Cardiac muscle cell (in vitro differentiated cells and primary cell): ENCODE measurements around the gene SNAI1. TPM values are rescaled to one million over a fixed set of nuclear protein-coding genes. Genes with fewer than 3 reads are reported as not detected.
A peak's percentile ranks its signal among the peaks of the same experiment; 100 is the strongest.
"Not testable (repeated sequence)": the region's sequence is repeated elsewhere in the genome, so short reads cannot be mapped to it uniquely, and the experiment has no call there.

Experiments
- DNase-seq, 2 donors: peaks; one replicate each; pipeline versions ENCODE4 v3.0.0 to v3.0.0-alpha.2; 2010 to 2017; ENCODE audit warnings: low read depth in 1 of 2, low spot score in 1 of 2
- H3K27ac ChIP-seq: fragments of 200-600 bp; sonication (generic); 2 replicates; pipeline ENCODE4 v1.5.1; 2016
- H3K27me3 ChIP-seq: fragments of 200-600 bp; sonication (generic); 2 replicates; pipeline ENCODE4 v1.6.0; 2016; ENCODE audit warnings: control low read depth
- H3K36me3 ChIP-seq: fragments of 200-600 bp; sonication (generic); 2 replicates; pipeline ENCODE4 v1.5.1; 2016; ENCODE audit warnings: control low read depth
- H3K4me1 ChIP-seq: fragments of 200-600 bp; sonication (generic); 2 replicates; pipeline ENCODE4 v1.8.1; 2017; ENCODE audit warnings: low read depth, mild to moderate bottlenecking, mixed run types
- H3K4me3 ChIP-seq: fragments of 200-600 bp; sonication (generic); 2 replicates; pipeline ENCODE4 v1.5.1; 2016; ENCODE audit warnings: mild to moderate bottlenecking
- H3K9me3 ChIP-seq: fragments of 200-600 bp; sonication (generic); 2 replicates; pipeline ENCODE4 v1.5.1; 2017; ENCODE audit warnings: low read depth, mild to moderate bottlenecking, control low read depth
- CTCF ChIP-seq: IDR thresholded peaks from 2 replicates; pipeline ENCODE4 v1.5.1; 2012; ENCODE audit warnings: low read depth, mild to moderate bottlenecking, low read length
- polyA plus RNA-seq: library from polyadenylated mRNA; unstranded; fragments of >200 nt; fragmentation: Nextera tagmentation; extraction: Ambion mirVana; gene quantifications from 2 replicates; pipeline ENCODE4 v1.2.1, GENCODE V29; 2016
- total RNA-seq: library from RNA; depleted of rRNA; stranded (reverse); fragments of >200 nt; gene quantifications from 2 replicates; pipeline ENCODE4 v1.2.3, GENCODE V29; 2016

SNAI1 gene
- total and polyA plus RNA-seq, 2 experiments from 2014 or later: 7.8 to 13.4 TPM

DNA sequence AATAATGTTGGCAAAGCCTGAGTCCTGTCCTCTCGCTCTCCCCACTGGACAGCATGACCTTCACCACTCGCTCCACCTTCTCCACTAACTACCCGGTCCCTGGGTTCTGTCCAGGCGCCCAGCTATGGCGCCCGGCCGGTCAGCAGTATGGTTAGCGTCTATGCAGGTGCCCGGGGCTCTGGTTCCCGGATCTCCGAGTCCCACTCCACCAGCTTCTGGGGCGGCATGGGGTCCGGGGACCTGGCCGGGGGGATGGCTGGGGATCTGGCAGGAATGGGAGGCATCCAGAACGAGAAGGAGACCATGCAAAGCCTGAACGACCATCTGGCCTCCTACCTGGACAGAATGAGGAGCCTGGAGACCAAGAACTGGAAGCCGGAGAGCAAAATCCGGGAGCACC lies 26.1 kb upstream of the SNAI1 start:
- Histone ChIP-seq H3K9me3 (no peaks in the 10 kb centered on the region), H3K27ac (no peak overlapping the region), H3K4me1 (no peaks in the 10 kb centered on the region), H3K4me3 (no peak overlapping the region), H3K36me3 (peaks cover 34% of the 10 kb centered on the region), H3K27me3 (no peaks in the 10 kb centered on the region)
- TF ChIP-seq CTCF: no peak
- no peak for DNase-seq

GRCh38 chr20:49957089-49957938 lies 25.5 kb upstream of the SNAI1 start:
- not testable (repeated sequence) for DNase-seq, H3K4me1 ChIP-seq, H3K9me3 ChIP-seq, H3K4me3 ChIP-seq, H3K27ac ChIP-seq, H3K27me3 ChIP-seq
- H3K36me3 ChIP-seq: peaks cover 28% of the 10 kb centered on the region

DNA sequence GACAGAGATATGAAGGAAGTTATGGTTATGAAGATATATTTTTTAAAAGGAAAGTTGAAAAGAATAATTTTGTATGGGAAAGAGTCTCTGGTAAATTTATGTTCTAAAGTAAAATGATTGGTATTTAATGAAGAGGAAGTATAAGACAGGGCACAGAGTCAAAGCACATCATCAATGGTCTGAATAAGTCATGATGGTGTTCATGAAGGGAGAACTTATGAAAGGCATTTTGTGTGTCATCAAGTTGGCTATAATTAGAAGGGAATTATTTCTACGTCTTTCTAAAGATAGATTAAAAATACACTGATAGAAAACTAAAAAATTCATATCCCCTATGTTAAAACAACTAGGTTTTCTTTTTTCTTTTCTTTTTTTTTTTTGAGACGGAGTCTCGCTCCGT lies 21.4 kb upstream of the SNAI1 start:
- Histone ChIP-seq H3K4me1 (no peaks in the 10 kb centered on the region), H3K27me3 (no peaks in the 10 kb centered on the region), H3K27ac (no peak overlapping the region), H3K4me3 (no peak overlapping the region), H3K36me3 (no peaks in the 10 kb centered on the region), H3K9me3 (no peaks in the 10 kb centered on the region)
- no peak for TF ChIP-seq CTCF
- no peak for DNase-seq

DNA sequence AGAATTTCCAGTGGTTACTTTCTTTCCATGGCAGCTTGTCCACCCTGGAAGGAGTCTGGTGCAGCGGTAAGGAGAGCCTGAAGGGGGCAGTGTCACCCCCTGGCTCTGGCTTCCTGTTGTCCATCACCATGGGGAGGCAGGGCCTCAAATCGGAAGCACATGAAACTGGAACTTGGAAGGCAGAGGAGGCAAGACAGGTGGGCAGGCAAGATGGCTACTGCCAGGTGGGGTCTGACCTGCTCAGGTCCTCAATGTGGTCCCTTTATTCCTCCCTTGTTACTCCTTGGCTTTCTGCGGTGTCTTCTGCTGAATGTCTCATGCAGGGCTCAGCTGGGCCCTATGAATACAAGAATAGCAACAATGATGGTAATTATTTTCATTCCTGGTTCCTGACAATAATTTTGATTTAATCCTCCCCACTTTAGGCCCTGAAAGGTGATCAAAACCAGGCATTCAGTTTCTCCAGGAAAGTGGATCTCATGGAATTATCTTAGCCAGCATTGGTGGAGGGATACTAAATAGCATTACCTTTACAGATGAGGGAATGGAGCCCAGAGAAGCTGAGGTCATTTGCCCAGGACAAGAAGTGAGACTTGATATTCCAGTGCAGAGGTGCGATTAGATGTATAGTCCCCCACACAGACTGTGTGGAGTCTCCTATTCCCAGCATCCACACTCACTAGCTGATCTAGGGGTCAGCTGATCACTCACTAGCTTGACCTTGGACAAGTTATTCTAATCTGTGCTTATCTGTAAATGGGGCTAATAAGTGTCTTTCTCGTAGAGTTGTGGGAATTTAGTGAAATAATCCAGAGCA lies 17.6 kb upstream of the SNAI1 start:
- peak; percentile 70 for TF ChIP-seq CTCF
- Histone ChIP-seq H3K9me3 (no peaks in the 10 kb centered on the region), H3K27ac (peak overlapping the region; percentile 53), H3K36me3 (no peaks in the 10 kb centered on the region), H3K4me3 (no peak overlapping the region), H3K4me1 (no peaks in the 10 kb centered on the region), H3K27me3 (no peaks in the 10 kb centered on the region)
- peak; percentile 51 to 62 for DNase-seq

GRCh38 chr20:49965781-49966305 lies 16.9 kb upstream of the SNAI1 start:
- no peaks in the 10 kb centered on the region for H3K36me3 ChIP-seq
- peak overlapping the region; percentile 53 for H3K27ac ChIP-seq
- no peak for DNase-seq
- TF ChIP-seq CTCF: no peak
- no peaks in the 10 kb centered on the region for H3K27me3 ChIP-seq
- H3K9me3 ChIP-seq: no peaks in the 10 kb centered on the region
- H3K4me1 ChIP-seq: no peaks in the 10 kb centered on the region
- H3K4me3 ChIP-seq: no peak overlapping the region

- H3K9me3 ChIP-seq: no peaks in the 10 kb centered on the region
- DNase-seq: no peak
- H3K36me3 ChIP-seq: no peaks in the 10 kb centered on the region
- H3K4me1 ChIP-seq: no peaks in the 10 kb centered on the region
- no peak for TF ChIP-seq CTCF
- H3K27ac ChIP-seq: no peak overlapping the region
- no peak overlapping the region for H3K4me3 ChIP-seq
- H3K27me3 ChIP-seq: no peaks in the 10 kb centered on the region
Observed at GRCh38 chr20:49966861-49967260, 15.9 kb upstream of the SNAI1 start.
